Panc1 (cell line): Measurements from ENCODE around the gene SNTG2.

ENCODE experiments used
- POLR2AphosphoS5 ChIP-seq: IDR thresholded peaks from 2 replicates; pipeline ENCODE4 v1.6.1; 2012; ENCODE audit warnings: mild to moderate bottlenecking, low read depth, low read length, moderate library complexity
- TF ChIP-seq, protein P1 (sequence below): fragments of 450-650 bp; IDR thresholded peaks from 2 replicates; pipeline ENCODE4 v1.5.1; 2017; ENCODE audit warnings: mild to moderate bottlenecking

DNA sequence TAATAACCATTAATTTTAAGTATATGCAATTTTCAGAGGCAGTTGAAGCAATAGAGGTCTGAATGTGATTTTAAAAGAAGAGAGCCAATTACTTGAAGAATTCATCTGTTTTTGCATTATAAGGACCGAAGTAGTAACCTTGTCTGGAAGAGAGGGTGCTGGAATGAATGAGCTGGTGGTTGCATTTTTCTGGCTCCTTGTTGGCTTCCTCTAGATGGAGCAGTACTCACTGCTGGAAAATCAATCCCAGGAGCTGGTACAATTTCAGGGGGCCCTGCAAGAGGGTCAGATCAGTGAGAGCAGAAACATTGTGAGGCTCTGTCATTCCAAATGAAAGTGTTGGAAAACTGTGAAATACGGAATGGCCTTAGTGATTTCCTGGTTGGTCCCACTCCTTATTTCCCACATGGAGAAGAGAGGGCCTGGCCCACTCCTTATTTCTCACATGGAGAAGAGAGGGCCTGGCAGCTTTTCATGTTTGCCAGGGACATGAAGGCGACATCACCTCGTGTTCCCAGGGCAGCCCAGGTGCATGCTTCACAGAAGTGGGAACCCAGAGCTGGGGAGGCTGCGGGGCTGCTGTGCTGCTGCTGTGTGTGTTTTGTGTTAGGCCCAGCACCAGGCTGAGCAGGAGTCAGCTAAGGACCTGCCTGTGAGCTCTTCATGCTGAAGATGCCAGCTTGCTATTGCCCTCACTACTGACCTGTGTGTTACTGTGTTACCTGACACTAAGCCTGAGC is 197.4 kb downstream of the SNTG2 start:
- TF ChIP-seq, protein P1, sequence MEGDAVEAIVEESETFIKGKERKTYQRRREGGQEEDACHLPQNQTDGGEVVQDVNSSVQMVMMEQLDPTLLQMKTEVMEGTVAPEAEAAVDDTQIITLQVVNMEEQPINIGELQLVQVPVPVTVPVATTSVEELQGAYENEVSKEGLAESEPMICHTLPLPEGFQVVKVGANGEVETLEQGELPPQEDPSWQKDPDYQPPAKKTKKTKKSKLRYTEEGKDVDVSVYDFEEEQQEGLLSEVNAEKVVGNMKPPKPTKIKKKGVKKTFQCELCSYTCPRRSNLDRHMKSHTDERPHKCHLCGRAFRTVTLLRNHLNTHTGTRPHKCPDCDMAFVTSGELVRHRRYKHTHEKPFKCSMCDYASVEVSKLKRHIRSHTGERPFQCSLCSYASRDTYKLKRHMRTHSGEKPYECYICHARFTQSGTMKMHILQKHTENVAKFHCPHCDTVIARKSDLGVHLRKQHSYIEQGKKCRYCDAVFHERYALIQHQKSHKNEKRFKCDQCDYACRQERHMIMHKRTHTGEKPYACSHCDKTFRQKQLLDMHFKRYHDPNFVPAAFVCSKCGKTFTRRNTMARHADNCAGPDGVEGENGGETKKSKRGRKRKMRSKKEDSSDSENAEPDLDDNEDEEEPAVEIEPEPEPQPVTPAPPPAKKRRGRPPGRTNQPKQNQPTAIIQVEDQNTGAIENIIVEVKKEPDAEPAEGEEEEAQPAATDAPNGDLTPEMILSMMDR, result no peak; the same call in 1 of the 2 replicates
- TF ChIP-seq POLR2AphosphoS5, result no peak
